ENCODE measurements around the gene TNIP1.

GRCh38 chr5:151083081-151083676 is 2.3 kb upstream of the TNIP1 start:
- TF ChIP-seq RNF2 (IDR thresholded peaks at IDR 0.05; ENCODE audit: borderline replicate concordance, low read depth) (no peak), RFX5 (IDR thresholded peaks at IDR 0.05) (no peak), POLR2A (IDR thresholded peaks at IDR 0.05; ENCODE audit: low read length) (no peak), EP300 (IDR thresholded peaks at IDR 0.05) (peak; percentile 31 to 61; a peak in 2 of 5 replicates), RAD21 (conservative IDR thresholded peaks at IDR 0.05 in 1 of 2, IDR thresholded peaks at IDR 0.05 in 1 of 2) (no peak), CTCF (IDR thresholded peaks at IDR 0.05) (no peak), CHD2 (IDR thresholded peaks at IDR 0.05; ENCODE audit: low read length, partially characterized antibody) (no peak)

Measured in A549 (cell line).